BLaER1 treated with 17β-estradiol and CSF1 and Interleukin-3, amounts not matched to agents 10 nM and 100 nM (cell line): ENCODE data around the gene FAM114A1.
A peak's percentile ranks its signal among the peaks of the same experiment; 100 is the strongest.

ENCODE experiments used
- H3K27ac ChIP-seq, 11 experiments: shearing (Covaris generic); formaldehyde crosslinking; 2 replicates each; pipeline ENCODE4 v1.8.1; 2022
- H3K27me3 ChIP-seq, 11 experiments: shearing (Covaris generic); formaldehyde crosslinking; 2 replicates each; pipeline ENCODE4 v1.8.1; 2022
- H3K36me3 ChIP-seq, 11 experiments: shearing (Covaris generic); formaldehyde crosslinking; 2 replicates each; pipeline ENCODE4 v1.8.1; 2022
- H3K4me1 ChIP-seq, 10 experiments: shearing (Covaris generic); formaldehyde crosslinking; 2 replicates each; pipeline ENCODE4 v1.8.1; 2022
- H3K4me2 ChIP-seq, 11 experiments: shearing (Covaris generic); formaldehyde crosslinking; 2 replicates each; pipeline ENCODE4 v1.8.1; 2022
- H3K4me3 ChIP-seq, 10 experiments: shearing (Covaris generic); formaldehyde crosslinking; 2 replicates each; pipeline ENCODE4 v1.8.1; 2022
- H3K9ac ChIP-seq, 11 experiments: shearing (Covaris generic); formaldehyde crosslinking; 2 replicates each; pipeline ENCODE4 v1.8.1; 2022
- H3K9me3 ChIP-seq, 11 experiments: shearing (Covaris generic); formaldehyde crosslinking; replicated peaks in 1 of 11; 2 replicates each; pipeline ENCODE4 v1.8.1; 2022
- H4K20me1 ChIP-seq, 11 experiments: shearing (Covaris generic); formaldehyde crosslinking; 2 replicates each; pipeline ENCODE4 v1.8.1; 2022
- Cebpa-rat ChIP-seq, 11 experiments: shearing (Covaris generic); IDR thresholded peaks; 2 replicates each; pipeline ENCODE4 v1.8.1; 2022

FAM114A1 gene

GRCh38 chr4:38865445-38865844 lies 2.2 kb upstream of the FAM114A1 start:
- no peak for TF ChIP-seq Cebpa-rat (IDR thresholded peaks at IDR 0.05)
- Histone ChIP-seq H3K4me2 (no peak overlapping the region), H3K4me3 (no peak overlapping the region), H3K27me3 (peaks cover 6 to 41% (median 33%) of the 10 kb centered on the region in 11 experiments; a peak in 20 of 22 replicates), H3K9me3 (no peaks in the 10 kb centered on the region), H3K36me3 (no peaks in the 10 kb centered on the region; a peak in 1 of 22 replicates), H3K9ac (no peak overlapping the region), H3K4me1 (peaks cover 0 to 31% (median 5%) of the 10 kb centered on the region in 10 experiments; a peak in 10 of 20 replicates), H3K27ac (no peak overlapping the region), H4K20me1 (no peaks in the 10 kb centered on the region)

GRCh38 chr4:38866973-38867477 lies 581 bp upstream of the FAM114A1 start:
- peak overlapping the region; percentile 3 to 83 (median 58); a peak in 15 of 22 replicates for H3K9ac ChIP-seq
- no peaks in the 10 kb centered on the region for H3K9me3 ChIP-seq
- no peak for TF ChIP-seq Cebpa-rat (IDR thresholded peaks at IDR 0.05)
- peaks cover 0 to 31% (median 5%) of the 10 kb centered on the region in 10 experiments; a peak in 10 of 20 replicates for H3K4me1 ChIP-seq
- H3K27ac ChIP-seq: peak overlapping the region in 5 of 11 experiments; percentile 23 to 56 (median 45); a peak in 5 of 22 replicates
- H3K4me2 ChIP-seq: peak overlapping the region; percentile 59 to 96 (median 74); a peak in 20 of 22 replicates
- H3K36me3 ChIP-seq: peaks cover 0 to 4% (median 0%) of the 10 kb centered on the region in 11 experiments; a peak in 2 of 22 replicates
- peak overlapping the region; percentile 43 to 69 (median 55); a peak in 18 of 20 replicates for H3K4me3 ChIP-seq
- peaks cover 6 to 41% (median 33%) of the 10 kb centered on the region in 11 experiments; a peak in 20 of 22 replicates for H3K27me3 ChIP-seq
- H4K20me1 ChIP-seq: no peaks in the 10 kb centered on the region

GRCh38 chr4:38868059-38868960 lies 704 bp downstream of the FAM114A1 start:
- Histone ChIP-seq H3K27me3 (peaks cover 6 to 41% (median 33%) of the 10 kb centered on the region in 11 experiments; a peak in 20 of 22 replicates), H3K4me3 (peak overlapping the region; percentile 43 to 69 (median 55)), H3K27ac (peak overlapping the region in 4 of 11 experiments; percentile 36 to 56 (median 47); a peak in 6 of 22 replicates)

GRCh38 chr4:38869511-38869910 lies 1.9 kb downstream of the FAM114A1 start:
- Histone ChIP-seq H4K20me1 (no peaks in the 10 kb centered on the region), H3K4me1 (peaks cover 0 to 35% (median 5%) of the 10 kb centered on the region in 10 experiments; a peak in 10 of 20 replicates), H3K27ac (no peak overlapping the region), H3K9me3 (no peaks in the 10 kb centered on the region), H3K36me3 (peaks cover 0 to 6% (median 0%) of the 10 kb centered on the region in 11 experiments; a peak in 2 of 22 replicates), H3K9ac (no peak overlapping the region), H3K27me3 (peaks cover 6 to 41% (median 33%) of the 10 kb centered on the region in 11 experiments; a peak in 20 of 22 replicates), H3K4me3 (no peak overlapping the region), H3K4me2 (peak overlapping the region in 3 of 11 experiments; percentile 90 to 96 (median 94); a peak in 4 of 22 replicates)
- no peak for TF ChIP-seq Cebpa-rat (IDR thresholded peaks at IDR 0.05)

More at GRCh38 chr4:38868059-38868960, 704 bp downstream of the FAM114A1 start:
- Histone ChIP-seq H3K9me3 (no peaks in the 10 kb centered on the region), H3K4me2 (peak overlapping the region; percentile 59 to 96 (median 74)), H4K20me1 (no peaks in the 10 kb centered on the region), H3K36me3 (peaks cover 0 to 6% (median 0%) of the 10 kb centered on the region in 11 experiments; a peak in 2 of 22 replicates), H3K9ac (peak overlapping the region; percentile 3 to 83 (median 58); a peak in 17 of 22 replicates), H3K4me1 (peaks cover 0 to 31% (median 5%) of the 10 kb centered on the region in 10 experiments; a peak in 10 of 20 replicates)
- TF ChIP-seq Cebpa-rat (IDR thresholded peaks at IDR 0.05): no peak

GRCh38 chr4:38870098-38870808 lies 2.6 kb downstream of the FAM114A1 start:
- Histone ChIP-seq H4K20me1 (no peaks in the 10 kb centered on the region), H3K36me3 (peaks cover 0 to 6% (median 0%) of the 10 kb centered on the region in 11 experiments; a peak in 2 of 22 replicates), H3K27ac (no peak overlapping the region), H3K4me2 (0 out of 22 replicates have a peak overlapping the region, but pooled peaks of 1 of the 11 experiments have one; percentile 94), H3K4me3 (no peak overlapping the region), H3K9me3 (no peaks in the 10 kb centered on the region; a peak in 1 of 22 replicates), H3K9ac (0 out of 22 replicates have a peak overlapping the region, but pooled peaks of 1 of the 11 experiments have one; percentile 29), H3K27me3 (peaks cover 6 to 41% (median 33%) of the 10 kb centered on the region in 11 experiments; a peak in 20 of 22 replicates), H3K4me1 (peaks cover 0 to 35% (median 5%) of the 10 kb centered on the region in 10 experiments; a peak in 10 of 20 replicates)
- no peak for TF ChIP-seq Cebpa-rat (IDR thresholded peaks at IDR 0.05)

- H4K20me1 ChIP-seq: no peaks in the 10 kb centered on the region
- no peak for TF ChIP-seq Cebpa-rat (IDR thresholded peaks at IDR 0.05)
- H3K9me3 ChIP-seq: peaks cover 0 to 8% (median 0%) of the 10 kb centered on the region in 11 experiments; a peak in 2 of 22 replicates
- no peak overlapping the region for H3K4me3 ChIP-seq
- H3K9ac ChIP-seq: no peak overlapping the region
- peaks cover 6 to 36% (median 28%) of the 10 kb centered on the region in 11 experiments; a peak in 20 of 22 replicates for H3K27me3 ChIP-seq
- H3K4me2 ChIP-seq: no peak overlapping the region
- peaks cover 0 to 35% (median 5%) of the 10 kb centered on the region in 10 experiments; a peak in 10 of 20 replicates for H3K4me1 ChIP-seq
- no peak overlapping the region for H3K27ac ChIP-seq
- H3K36me3 ChIP-seq: peaks cover 0 to 6% (median 0%) of the 10 kb centered on the region in 11 experiments; a peak in 2 of 22 replicates
Observed at GRCh38 chr4:38871593-38871992, 4.0 kb downstream of the FAM114A1 start.

GRCh38 chr4:38872620-38873019 lies 5.0 kb downstream of the FAM114A1 start:
- H3K4me1 ChIP-seq: peaks cover 0 to 30% (median 5%) of the 10 kb centered on the region in 10 experiments; a peak in 10 of 20 replicates
- TF ChIP-seq Cebpa-rat (IDR thresholded peaks at IDR 0.05): no peak
- H3K36me3 ChIP-seq: peaks cover 0 to 15% (median 0%) of the 10 kb centered on the region in 11 experiments; a peak in 2 of 22 replicates
- H3K9ac ChIP-seq: no peak overlapping the region
- H3K9me3 ChIP-seq: peaks cover 0 to 11% (median 0%) of the 10 kb centered on the region in 11 experiments; a peak in 2 of 22 replicates
- no peaks in the 10 kb centered on the region for H4K20me1 ChIP-seq
- no peak overlapping the region for H3K4me2 ChIP-seq
- no peak overlapping the region for H3K4me3 ChIP-seq
- H3K27ac ChIP-seq: no peak overlapping the region
- H3K27me3 ChIP-seq: peaks cover 6 to 26% (median 17%) of the 10 kb centered on the region in 11 experiments; a peak in 20 of 22 replicates
